Prostate gland (tissue), 2 donors: ENCODE results near the gene CDCA7.

Source experiments
- POLR2A ChIP-seq: fragments of 450-650 bp; IDR thresholded peaks from one replicate; pipeline ENCODE4 v1.6.1; 2016; ENCODE audit warnings: antibody characterized with exemption, mild to moderate bottlenecking
- POLR2AphosphoS5 ChIP-seq: sonication (generic); formaldehyde crosslinking; IDR thresholded peaks from one replicate; pipeline ENCODE4 v1.6.1; 2017; ENCODE audit warnings: antibody characterized with exemption
- TF ChIP-seq, protein P1 (sequence below), 4 experiments: fragments of 200-600 bp in 2 of 4; fragments of 450-650 bp in 2 of 4; sonication (generic) in 2 of 4; IDR thresholded peaks; 1 replicate in 3 of 4; 2 replicates in 1 of 4; pipeline ENCODE4 v1.5.1; 2016 to 2019; ENCODE audit warnings: antibody characterized with exemption in 4 of 4, mild to moderate bottlenecking in 2 of 4, moderate library complexity in 2 of 4

DNA sequence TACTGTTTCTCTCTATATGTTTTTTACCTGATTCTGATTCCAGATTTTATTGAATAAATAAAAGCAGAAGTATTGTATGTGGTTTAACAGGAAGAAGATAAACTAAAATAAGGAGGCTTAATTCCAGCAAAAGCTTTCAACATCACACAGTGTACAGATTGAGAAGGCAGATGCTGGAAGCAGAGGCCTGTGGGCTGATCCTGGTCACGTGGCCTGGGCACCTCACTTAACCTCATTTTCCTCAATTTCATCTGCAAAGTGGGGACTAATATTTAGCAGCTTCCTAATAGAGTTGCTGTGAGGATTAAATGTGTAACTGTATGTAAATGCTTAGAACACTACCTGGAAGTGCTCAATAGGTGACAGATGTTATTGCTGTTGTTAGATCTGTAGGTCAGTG, 58.0 kb downstream of the CDCA7 start:
- TF ChIP-seq, protein P1, sequence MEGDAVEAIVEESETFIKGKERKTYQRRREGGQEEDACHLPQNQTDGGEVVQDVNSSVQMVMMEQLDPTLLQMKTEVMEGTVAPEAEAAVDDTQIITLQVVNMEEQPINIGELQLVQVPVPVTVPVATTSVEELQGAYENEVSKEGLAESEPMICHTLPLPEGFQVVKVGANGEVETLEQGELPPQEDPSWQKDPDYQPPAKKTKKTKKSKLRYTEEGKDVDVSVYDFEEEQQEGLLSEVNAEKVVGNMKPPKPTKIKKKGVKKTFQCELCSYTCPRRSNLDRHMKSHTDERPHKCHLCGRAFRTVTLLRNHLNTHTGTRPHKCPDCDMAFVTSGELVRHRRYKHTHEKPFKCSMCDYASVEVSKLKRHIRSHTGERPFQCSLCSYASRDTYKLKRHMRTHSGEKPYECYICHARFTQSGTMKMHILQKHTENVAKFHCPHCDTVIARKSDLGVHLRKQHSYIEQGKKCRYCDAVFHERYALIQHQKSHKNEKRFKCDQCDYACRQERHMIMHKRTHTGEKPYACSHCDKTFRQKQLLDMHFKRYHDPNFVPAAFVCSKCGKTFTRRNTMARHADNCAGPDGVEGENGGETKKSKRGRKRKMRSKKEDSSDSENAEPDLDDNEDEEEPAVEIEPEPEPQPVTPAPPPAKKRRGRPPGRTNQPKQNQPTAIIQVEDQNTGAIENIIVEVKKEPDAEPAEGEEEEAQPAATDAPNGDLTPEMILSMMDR (IDR thresholded peaks at IDR 0.05) = no peak
- TF ChIP-seq POLR2A = no peak
- TF ChIP-seq POLR2AphosphoS5 = no peak
